Spleen (tissue), 11 donors: ENCODE measurements around the gene LRRN4. TPM values are rescaled to one million over a fixed set of nuclear protein-coding genes. Genes with fewer than 3 reads are reported as not detected.

Experiments used
- DNase-seq: peaks from one replicate; pipeline ENCODE4 v3.0.0-alpha.2; 2020
- H3K27ac ChIP-seq, 8 donors: fragments of 200-600 bp; sonication (generic) in 7 of 8; 1 replicate in 4 of 8; 2 replicates in 4 of 8; pipeline versions ENCODE4 v1.5.0 to v1.8.0; 2016 to 2021; ENCODE audit warnings: inconsistent platforms in 4 of 8, mild to moderate bottlenecking in 4 of 8, moderate library complexity in 1 of 8
- H3K27me3 ChIP-seq, 7 donors: fragments of 200-600 bp; sonication (generic) in 6 of 7; replicated peaks in 1 of 7; 1 replicate in 4 of 7; 2 replicates in 3 of 7; pipeline versions ENCODE4 v1.5.0 to v1.8.0; 2016 to 2021; ENCODE audit warnings: inconsistent platforms in 3 of 7, mild to moderate bottlenecking in 1 of 7
- H3K36me3 ChIP-seq, 6 donors: fragments of 200-600 bp; sonication (generic) in 5 of 6; 1 replicate in 4 of 6; 2 replicates in 2 of 6; pipeline versions ENCODE4 v1.5.0 to v1.8.0; 2016 to 2021; ENCODE audit warnings: inconsistent platforms in 2 of 6
- H3K4me1 ChIP-seq, 6 donors: fragments of 200-600 bp; sonication (generic) in 5 of 6; 1 replicate in 3 of 6; 2 replicates in 3 of 6; pipeline versions ENCODE4 v1.5.0 to v1.8.0; 2016 to 2021; ENCODE audit warnings: inconsistent platforms in 3 of 6
- H3K4me3 ChIP-seq, 8 donors: fragments of 200-600 bp; sonication (generic) in 7 of 8; 1 replicate in 4 of 8; 2 replicates in 4 of 8; pipeline versions ENCODE4 v1.5.0 to v1.8.0; 2016 to 2021; ENCODE audit warnings: inconsistent platforms in 4 of 8, mild to moderate bottlenecking in 4 of 8, moderate library complexity in 2 of 8
- H3K9me3 ChIP-seq, 8 donors: fragments of 200-600 bp; sonication (generic) in 7 of 8; 1 replicate in 4 of 8; 2 replicates in 4 of 8; pipeline versions ENCODE4 v1.5.0 to v1.8.0; 2016 to 2021; ENCODE audit warnings: inconsistent platforms in 4 of 8
- POLR2A ChIP-seq, 3 donors: fragments of 450-650 bp; IDR thresholded peaks; one replicate each; pipeline ENCODE4 v1.5.1; 2017; ENCODE audit warnings: antibody characterized with exemption in 3 of 3, mild to moderate bottlenecking in 1 of 3
- POLR2AphosphoS5 ChIP-seq, 3 donors: sonication (generic); formaldehyde crosslinking; IDR thresholded peaks; one replicate each; pipeline ENCODE4 v1.5.1; 2017; ENCODE audit warnings: antibody characterized with exemption in 3 of 3
- WGBS, 5 donors: extraction: QIAGEN DNeasy Blood & Tissue Kit in 3 of 5; methylation state at CpG; one replicate each; pipeline versions ENCODE4 v1.1.5 to v1.1.7; 2013 to 2018; 5-methylcytosine and 5-hydroxymethylcytosine counted together
- intact Hi-C: fragments of 100-400 bp; cut with DNase I; formaldehyde crosslinking; loops from one replicate; pipeline ENCODE4 v1.15.0; 2023; ENCODE audit warnings: low total_unique reads
- polyA plus RNA-seq, 3 donors: library from polyadenylated mRNA; stranded (reverse); fragments of 200-250 nt; gene quantifications; one replicate each; pipeline ENCODE4 v1.2.1, GENCODE V29; 2013
- total RNA-seq, 7 donors: library from RNA; depleted of rRNA in 3 of 7; stranded (reverse); fragments of >200 nt in 3 of 7; fragmentation: NEBNext Ultra II Directional in 4 of 7; extraction: Animal tissue kit (Norgen Biotek cat#: 25700) in 4 of 7; gene quantifications; one replicate each; pipeline versions ENCODE4 v1.1.0 to v1.2.1, GENCODE V29; 2016 to 2021
- TF ChIP-seq, protein P1 (sequence below), 11 experiments: fragments of 200-600 bp in 7 of 11; fragments of 450-650 bp in 4 of 11; sonication (generic) in 4 of 11; IDR thresholded peaks in 8 of 11; conservative IDR thresholded peaks in 3 of 11; 1 replicate in 7 of 11; 2 replicates in 4 of 11; pipeline versions ENCODE4 v1.4.0 to v1.8.0; 2016 to 2021; ENCODE audit warnings: antibody characterized with exemption in 11 of 11, inconsistent platforms in 4 of 11, mild to moderate bottlenecking in 1 of 11
- donor health status: healthy with polysubstance abuse.
- donor health status: DM: no; HTN: no; CAD: no; lungs with moderate emphysema.
- donor health status: DM: no; HTN: no; CAD: no.
- donor health status: Bipolar disorder and iron deficiency.
- donor health status: healthy.
- donor health status: DM: no; HTN: no; CAD: no.
- donor health status: DM: yes; HTN: yes; CAD: no.

Gene LRRN4
- total and polyA plus RNA-seq, 10 donors: 0.13 to 0.18 TPM; not detected in 8

DNA sequence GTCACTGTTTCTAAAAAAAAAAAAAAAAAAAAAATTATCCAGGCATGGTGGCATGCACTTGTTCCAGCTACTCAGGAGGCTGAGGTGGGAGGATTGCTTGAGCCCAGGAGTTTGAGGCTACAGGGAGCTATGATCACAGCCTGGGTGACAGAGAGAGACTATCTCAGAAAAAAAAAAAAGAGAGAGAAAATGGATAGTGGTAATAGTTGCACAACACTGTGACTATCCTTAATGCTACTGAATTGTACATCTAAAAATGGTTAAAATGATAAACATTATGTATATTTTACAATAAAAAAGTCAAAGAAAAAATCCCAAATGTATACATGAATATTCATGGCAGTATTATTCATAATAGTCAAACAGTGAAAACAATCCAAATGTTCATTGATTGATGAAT lies 46.0 kb upstream of the LRRN4 start:
- Histone ChIP-seq H3K4me1 (no peaks in the 10 kb centered on the region), H3K27me3 (peaks cover 0 to 10% (median 0%) of the 10 kb centered on the region in 7 donors), H3K9me3 (no peaks in the 10 kb centered on the region), H3K36me3 (no peaks in the 10 kb centered on the region), H3K27ac (no peak overlapping the region), H3K4me3 (no peak overlapping the region)
- no peak for DNase-seq
- no peak for TF ChIP-seq POLR2AphosphoS5 (IDR thresholded peaks at IDR 0.05)
- no peak for TF ChIP-seq POLR2A (IDR thresholded peaks at IDR 0.05)
- TF ChIP-seq, protein P1, sequence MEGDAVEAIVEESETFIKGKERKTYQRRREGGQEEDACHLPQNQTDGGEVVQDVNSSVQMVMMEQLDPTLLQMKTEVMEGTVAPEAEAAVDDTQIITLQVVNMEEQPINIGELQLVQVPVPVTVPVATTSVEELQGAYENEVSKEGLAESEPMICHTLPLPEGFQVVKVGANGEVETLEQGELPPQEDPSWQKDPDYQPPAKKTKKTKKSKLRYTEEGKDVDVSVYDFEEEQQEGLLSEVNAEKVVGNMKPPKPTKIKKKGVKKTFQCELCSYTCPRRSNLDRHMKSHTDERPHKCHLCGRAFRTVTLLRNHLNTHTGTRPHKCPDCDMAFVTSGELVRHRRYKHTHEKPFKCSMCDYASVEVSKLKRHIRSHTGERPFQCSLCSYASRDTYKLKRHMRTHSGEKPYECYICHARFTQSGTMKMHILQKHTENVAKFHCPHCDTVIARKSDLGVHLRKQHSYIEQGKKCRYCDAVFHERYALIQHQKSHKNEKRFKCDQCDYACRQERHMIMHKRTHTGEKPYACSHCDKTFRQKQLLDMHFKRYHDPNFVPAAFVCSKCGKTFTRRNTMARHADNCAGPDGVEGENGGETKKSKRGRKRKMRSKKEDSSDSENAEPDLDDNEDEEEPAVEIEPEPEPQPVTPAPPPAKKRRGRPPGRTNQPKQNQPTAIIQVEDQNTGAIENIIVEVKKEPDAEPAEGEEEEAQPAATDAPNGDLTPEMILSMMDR (IDR thresholded peaks at IDR 0.05 in 8 of 11, conservative IDR thresholded peaks at IDR 0.05 in 3 of 11): no peak
- intact Hi-C loops: no loop called here

DNA sequence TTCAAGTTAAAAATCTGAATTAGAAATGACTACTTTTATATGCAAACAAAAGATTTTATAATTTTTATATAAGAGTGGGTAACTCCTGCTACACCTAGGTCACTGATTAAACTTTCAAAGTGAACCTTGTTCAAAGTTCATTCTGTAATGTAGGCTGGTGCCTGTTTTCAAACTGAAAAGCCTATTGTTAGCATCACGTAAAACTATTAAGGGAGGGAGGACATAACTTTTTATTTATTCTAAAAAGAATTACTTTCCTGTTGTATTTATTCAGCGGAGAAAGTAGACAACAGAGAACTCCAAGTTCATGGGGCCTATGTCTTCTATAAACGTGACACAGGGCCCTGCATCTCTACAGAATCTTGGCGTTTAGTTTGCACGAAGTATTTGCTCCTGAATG lies 41.5 kb upstream of the LRRN4 start:
- intact Hi-C loops: no loop called here
- Histone ChIP-seq H3K4me1 (no peaks in the 10 kb centered on the region), H3K27me3 (peaks cover 0 to 4% (median 0%) of the 10 kb centered on the region in 7 donors), H3K9me3 (no peaks in the 10 kb centered on the region), H3K36me3 (no peaks in the 10 kb centered on the region), H3K27ac (no peak overlapping the region), H3K4me3 (no peak overlapping the region)
- DNase-seq: no peak
- 85 to 95% (median 89%) methylated on average over 5 of the region's 5 CpGs for WGBS, 5 donors
- TF ChIP-seq POLR2A (IDR thresholded peaks at IDR 0.05): no peak
- no peak for TF ChIP-seq POLR2AphosphoS5 (IDR thresholded peaks at IDR 0.05)
- TF ChIP-seq, protein P1 (IDR thresholded peaks at IDR 0.05 in 8 of 11, conservative IDR thresholded peaks at IDR 0.05 in 3 of 11): no peak

DNA sequence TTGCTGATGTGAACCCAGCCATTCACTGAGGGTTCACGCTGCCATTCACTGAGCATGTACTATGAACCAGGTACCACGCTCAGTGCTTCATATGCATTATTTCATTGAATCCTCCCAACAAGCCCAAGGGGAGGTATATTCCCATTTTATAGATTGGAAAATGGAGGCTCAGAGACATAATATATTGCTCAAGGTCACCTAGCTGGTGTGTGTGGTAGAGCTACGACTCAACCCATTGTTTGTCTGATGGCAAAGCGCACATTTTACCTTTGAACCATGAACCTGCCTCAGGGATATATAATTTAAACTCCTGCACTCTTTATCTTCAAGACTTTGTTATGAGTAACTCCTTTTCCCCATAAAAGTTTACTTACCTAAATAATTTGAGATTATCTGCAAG lies 40.7 kb upstream of the LRRN4 start:
- Histone ChIP-seq H3K36me3 (no peaks in the 10 kb centered on the region), H3K27ac (no peak overlapping the region), H3K4me3 (no peak overlapping the region), H3K4me1 (no peaks in the 10 kb centered on the region), H3K9me3 (no peaks in the 10 kb centered on the region), H3K27me3 (peaks cover 0 to 8% (median 0%) of the 10 kb centered on the region in 7 donors)
- TF ChIP-seq POLR2AphosphoS5 (IDR thresholded peaks at IDR 0.05) (no peak), POLR2A (IDR thresholded peaks at IDR 0.05) (no peak)
- TF ChIP-seq, protein P1 (IDR thresholded peaks at IDR 0.05 in 8 of 11, conservative IDR thresholded peaks at IDR 0.05 in 3 of 11): no peak
- no peak for DNase-seq
- intact Hi-C loops: no loop called here
- 93 to 97% (median 96%) methylated on average over 4 of the region's 4 CpGs for WGBS, 5 donors

DNA sequence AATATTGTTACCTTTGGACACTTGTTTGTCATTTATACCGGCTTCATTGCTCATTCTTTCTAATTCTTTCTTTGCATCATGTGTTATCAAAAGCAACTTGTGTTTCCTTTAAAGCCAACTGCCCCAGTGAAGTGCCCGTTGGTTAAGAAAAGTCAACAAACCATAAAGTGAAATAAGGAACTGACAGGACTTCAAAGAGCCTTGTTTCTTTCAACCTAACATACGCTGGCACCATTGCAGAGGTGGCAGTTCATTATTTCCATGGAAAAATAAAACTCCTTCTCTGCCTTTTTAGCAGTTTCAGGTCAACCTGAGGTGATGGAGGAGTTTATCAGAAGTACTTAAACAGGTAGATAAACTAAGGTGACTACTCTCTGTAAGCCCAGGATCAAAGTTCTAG lies 40.2 kb upstream of the LRRN4 start:
- no peak overlapping the region for H3K4me3 ChIP-seq
- no peaks in the 10 kb centered on the region for H3K9me3 ChIP-seq
- no peak overlapping the region for H3K27ac ChIP-seq
- H3K36me3 ChIP-seq: no peaks in the 10 kb centered on the region
- 22 to 47% (median 26%) methylated on average over 3 of the region's 3 CpGs for WGBS, 5 donors
- intact Hi-C loops: no loop called here
- H3K4me1 ChIP-seq: no peaks in the 10 kb centered on the region
- no peak for DNase-seq
- no peak for TF ChIP-seq POLR2A (IDR thresholded peaks at IDR 0.05)
- no peak for TF ChIP-seq POLR2AphosphoS5 (IDR thresholded peaks at IDR 0.05)
- TF ChIP-seq, protein P1 (IDR thresholded peaks at IDR 0.05 in 8 of 11, conservative IDR thresholded peaks at IDR 0.05 in 3 of 11): no peak
- H3K27me3 ChIP-seq: peaks cover 0 to 8% (median 0%) of the 10 kb centered on the region in 7 donors
